SKM-1 (cell line): Measurements from ENCODE around the gene PRMT1.

Experiments
- DNase-seq: peaks from one replicate; lab custom pipeline; 2025; ENCODE audit not compliant: unreplicated experiment; lab: John Stamatoyannopoulos, UW

PRMT1 gene

DNA sequence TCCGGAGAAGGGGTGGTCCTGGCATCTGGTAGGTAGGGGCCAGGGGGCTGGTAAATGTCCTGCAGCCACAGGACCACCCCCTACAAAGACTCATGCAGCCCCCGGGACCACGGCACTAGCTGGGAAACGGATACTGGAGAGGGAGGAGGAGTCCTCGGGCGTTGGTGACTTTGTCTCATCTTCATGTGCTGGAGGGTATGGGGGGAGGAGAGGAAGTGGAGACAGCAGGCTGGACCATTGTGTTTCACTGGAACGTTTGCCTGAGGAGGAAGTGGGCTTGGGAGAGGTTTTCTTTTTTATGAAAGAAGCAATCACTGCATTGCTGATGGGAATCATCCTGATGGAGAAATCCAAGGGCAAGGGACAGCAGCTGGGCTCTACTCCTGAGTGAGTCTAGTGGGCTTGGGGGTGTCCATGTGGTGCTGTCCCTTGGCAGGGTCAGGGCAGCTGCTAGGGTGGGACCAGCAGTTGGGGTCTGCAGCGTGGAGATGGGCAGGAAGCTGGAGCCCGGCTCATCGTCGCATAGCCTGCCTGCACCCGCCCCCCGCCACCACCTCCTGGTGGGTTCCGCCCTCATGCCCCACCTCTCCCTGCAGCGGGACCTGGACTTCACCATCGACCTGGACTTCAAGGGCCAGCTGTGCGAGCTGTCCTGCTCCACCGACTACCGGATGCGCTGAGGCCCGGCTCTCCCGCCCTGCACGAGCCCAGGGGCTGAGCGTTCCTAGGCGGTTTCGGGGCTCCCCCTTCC is 10.7 kb downstream of the PRMT1 start:
- DNase-seq = no peak

DNA sequence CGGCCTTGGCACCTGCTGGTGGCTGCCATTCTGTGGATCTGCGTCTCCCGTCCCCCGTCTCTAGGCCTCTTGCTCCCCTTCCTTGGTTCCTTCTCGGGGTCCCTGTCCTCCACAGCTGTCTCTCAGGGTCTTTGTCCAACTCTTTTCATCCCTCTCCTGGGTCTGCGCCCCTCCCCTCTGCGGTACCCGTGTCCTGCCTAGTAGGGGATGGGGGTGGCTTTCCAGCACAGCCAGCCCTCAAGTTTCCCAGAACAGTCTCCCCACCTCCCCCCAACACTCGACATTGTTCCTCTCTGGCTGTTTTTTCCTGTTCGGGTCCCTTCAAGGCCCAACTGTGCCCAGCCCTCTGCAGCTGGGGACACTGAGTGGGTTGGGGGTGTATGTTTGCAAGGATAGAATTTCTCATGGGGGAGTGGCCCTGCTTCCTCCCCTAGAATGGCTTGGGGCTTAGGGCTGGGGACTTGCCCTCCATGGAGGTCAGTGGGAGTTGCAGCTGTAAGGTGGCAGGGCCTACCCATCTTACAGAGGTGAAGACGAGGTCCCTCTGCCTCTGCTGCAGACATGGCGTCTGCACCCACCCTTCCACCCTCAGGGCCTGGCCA is 11.6 kb downstream of the PRMT1 start:
- DNase-seq = no peak

DNA sequence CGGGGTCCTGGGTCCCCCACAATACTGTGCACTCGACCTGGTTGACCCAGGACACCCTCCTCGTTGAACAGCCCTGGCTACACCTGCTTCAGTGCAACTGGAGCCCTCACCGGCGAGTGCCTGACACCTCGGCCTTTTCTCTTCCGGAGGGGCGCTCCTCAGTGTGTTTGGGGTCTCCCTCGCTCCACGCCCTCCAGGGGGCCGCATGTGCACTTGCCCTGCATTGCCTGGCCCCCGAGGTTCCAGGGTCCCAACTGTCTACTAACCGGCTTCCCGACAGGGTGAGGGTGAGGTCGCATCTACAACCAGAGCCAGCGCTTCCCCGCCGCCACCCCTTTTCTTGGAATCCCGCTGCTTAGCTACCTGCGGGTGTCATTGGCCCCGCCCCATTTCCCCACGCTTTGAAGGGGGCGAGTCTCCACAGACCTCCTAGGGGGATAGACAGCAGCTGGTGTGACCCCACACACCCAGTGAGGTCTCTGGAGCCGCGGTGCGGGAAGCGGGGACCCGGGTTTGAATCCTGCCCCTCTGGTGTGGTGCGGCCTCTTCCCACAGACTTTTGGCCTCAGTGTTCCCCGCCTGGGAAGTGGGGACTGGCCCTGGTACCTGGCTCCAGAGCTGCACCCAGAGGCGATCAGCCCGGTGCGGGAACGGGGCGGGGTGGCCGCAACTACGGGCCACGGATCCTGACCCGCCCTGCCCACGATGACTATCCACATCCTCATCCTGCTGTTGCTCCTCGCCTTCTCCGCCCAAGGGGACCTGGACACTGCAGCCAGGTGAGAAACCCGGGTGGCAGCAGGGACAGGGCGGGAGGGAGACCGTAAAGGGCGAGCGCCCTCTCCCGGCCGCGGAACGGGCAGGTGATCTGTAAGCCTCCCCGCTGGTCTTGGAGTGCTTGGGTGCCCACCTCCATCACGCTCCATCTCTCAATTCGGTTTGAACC is 12.3 kb downstream of the PRMT1 start, which contains the start of gene ADM5:
Gene ADM5 (plus strand): TSS at position 462 of the 946 bp plus-strand sequence. CDS start 244 bp downstream, at position 706.
- no peak for DNase-seq

DNA sequence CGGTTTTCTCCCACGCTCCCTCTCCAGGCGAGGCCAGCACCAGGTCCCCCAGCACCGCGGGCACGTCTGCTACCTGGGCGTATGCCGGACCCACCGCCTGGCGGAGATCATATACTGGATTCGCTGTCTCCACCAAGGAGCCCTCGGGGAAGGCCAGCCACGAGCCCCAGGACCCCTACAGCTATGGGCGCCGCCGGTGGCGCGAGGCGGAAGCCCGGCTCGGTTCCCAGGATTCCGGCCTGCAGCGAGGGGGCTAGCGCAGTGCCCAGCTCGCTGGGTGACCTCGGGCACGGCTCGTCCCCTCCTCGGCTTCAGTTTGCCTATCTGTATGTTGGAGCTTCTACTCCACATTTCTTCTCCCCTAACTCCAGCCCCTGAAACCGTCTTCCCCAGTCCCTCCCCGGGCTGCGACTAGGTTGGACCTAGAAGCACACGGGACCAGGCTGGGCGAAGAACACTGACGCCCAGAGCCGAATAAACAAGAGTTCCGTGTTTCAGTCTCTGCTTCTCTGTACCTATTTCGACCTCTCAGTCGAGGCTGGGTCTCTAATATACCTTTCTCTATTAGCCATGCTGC is 13.1 kb downstream of the PRMT1 start:
- no peak for DNase-seq

DNA sequence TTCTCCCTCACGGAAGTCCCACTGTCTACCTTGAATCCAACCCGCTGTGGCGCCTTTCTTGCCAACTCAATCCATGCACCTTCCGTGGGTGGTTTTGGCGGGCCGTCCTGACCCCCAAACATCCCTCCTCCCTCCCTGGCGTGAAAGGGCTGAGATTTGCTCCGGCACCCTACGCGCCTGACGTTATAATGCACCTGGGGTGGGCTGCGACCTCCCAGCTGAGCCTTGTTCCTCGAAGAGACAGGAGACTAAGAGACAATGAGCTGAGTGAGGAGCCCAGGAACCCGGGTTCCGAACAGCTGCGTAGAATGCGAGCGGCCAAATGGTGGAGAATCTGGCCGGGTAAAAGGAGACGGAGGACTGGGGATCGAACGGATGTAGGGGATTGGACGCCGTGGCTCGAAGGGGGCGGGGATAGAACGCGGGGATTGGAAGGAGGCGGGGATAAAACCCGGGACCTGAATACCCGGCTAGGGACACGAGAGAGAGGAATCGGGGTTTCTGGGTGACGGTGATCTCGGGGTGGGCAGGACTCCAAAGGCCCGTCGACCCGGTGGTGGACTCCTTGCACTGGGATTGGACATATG is 13.7 kb downstream of the PRMT1 start, which contains the start of gene CPT1C:
Gene CPT1C (plus strand): TSS at position 461 of the 587 bp plus-strand sequence. CDS start 1,137 bp downstream, outside the sequence.
- no peak for DNase-seq

DNA sequence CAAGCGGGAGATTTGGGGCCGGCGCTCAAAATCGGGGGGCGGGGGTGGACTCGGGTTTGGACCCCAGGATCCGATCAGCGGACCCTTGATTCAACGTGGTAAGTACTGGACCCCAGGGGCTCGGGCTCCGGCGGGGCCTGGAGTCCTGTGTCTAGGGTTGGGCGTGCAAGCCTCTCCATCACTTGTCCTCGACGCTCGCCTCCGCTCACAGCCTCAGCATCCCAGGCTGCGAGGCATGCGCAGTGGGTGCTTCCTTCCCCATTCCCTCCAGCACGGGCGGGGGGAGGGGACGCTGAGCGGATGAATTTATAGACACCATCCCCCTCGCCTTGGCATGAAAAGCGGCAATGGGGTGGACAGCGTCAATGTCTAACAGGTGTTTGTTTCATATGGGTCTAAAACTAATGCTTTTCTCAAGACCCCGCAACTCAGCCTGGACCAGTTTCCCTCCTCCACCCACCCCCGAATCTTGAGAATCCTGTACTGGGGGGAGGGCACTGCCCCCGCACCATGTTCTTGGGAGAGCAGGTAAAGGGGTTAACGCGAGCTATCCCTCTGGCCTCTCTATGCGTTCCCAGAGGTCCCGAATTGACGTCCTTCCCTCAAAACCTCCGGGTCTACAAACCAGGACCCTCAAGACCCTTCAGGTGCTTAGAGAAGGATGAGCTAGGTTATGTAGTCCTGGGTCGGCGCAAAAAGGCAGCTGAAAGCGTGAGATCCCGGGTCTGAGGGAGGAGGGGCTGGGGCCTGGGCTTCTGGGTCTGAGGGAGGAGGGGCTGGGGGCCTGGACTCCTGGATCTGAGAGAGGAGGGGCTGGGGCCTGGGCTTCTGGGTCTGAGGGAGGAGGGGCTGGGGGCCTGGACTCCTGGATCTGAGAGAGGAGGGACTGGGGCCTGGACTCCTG is 14.4 kb downstream of the PRMT1 start:
- no peak for DNase-seq

DNA sequence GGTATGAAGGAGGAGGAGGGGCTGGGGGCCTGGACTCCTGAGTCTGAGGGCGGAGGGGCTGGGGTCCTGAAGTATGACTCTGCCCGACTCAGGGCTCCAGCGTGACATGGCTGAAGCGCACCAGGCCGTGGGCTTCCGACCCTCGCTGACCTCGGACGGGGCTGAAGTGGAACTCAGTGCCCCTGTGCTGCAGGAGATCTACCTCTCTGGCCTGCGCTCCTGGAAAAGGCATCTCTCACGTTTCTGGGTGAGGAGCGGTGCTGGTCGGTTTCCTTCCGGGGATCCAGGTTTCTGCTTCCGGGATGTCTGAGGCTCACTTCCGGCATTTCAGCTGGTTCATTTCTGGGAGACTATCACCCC is 15.1 kb downstream of the PRMT1 start:
- no peak for DNase-seq

DNA sequence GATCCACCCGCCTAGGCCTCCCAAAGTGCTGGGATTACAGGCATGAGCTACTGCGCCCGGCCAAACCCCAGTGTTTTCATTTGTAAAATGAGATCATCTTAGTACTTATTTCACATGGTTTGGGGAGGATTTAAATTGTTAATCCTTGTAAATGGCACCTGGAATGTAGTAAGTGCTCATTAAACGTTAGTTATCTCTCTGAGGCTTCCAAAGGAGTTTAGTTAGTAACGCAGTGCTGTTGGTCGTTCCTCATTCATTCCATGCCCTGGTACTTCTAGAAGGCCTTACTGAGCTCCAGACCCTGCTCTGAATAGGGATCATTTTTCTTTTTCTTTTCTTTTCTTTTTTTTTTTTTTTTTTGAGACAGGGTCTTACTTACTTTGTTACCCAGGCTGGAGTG is 19.0 kb downstream of the PRMT1 start:
- DNase-seq = no peak

DNA sequence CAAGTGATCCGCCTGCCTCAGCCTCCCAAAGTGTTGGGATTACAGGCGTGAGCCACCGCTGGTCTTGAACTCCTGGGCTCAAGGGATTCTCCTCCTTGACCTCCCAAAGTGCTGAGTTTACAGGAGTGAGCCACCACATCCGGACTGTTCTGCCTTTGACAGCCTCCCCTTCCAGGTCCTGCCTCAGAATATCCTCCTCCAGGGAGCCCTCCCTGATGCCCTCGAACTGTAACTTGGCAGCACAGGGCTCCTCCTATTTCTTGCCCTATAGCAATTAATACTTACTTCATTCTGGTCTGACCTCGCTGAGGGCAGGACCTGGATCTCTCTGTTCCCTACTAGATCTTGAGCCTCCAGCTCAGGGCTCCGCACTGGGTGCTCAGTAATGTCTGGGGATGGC is 19.8 kb downstream of the PRMT1 start:
- no peak for DNase-seq

DNA sequence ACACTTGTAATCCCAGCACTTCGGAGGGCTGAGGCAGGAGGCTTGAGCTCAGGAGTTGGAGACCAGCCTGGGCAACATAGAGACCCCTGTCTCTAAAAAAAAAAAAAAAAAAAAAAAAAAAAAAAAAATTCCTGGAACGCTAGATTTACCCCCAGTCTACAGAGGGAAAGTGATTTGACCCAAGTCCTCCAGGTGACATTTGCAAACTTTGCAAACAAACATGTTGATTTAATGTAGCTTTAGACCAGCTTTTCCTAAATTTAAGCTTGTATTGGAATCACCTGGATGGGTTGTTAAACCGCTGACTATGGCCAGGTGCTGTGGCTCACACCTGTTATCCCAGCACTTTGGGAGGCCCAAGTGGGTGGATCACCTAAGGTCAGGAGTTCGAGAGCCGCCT is 22.3 kb downstream of the PRMT1 start:
- DNase-seq = no peak

DNA sequence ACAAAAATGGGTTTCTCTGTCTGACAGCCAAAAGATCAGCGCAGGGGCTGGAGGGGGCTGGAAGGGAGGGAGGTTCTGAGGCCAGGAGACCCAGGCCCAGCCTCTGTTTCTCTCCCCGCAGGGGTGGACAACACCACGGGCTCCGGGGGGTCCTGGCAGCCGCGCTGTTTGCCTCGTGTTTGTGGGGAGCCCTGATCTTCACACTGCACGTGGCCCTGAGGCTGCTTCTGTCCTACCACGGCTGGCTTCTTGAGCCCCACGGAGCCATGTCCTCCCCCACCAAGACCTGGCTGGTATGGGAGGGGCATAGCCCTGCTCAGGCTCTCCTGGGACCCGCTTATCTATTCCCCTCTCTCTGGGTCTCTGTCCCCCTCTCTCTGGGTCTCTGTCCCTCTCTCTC is 23.5 kb downstream of the PRMT1 start:
- no peak for DNase-seq

DNA sequence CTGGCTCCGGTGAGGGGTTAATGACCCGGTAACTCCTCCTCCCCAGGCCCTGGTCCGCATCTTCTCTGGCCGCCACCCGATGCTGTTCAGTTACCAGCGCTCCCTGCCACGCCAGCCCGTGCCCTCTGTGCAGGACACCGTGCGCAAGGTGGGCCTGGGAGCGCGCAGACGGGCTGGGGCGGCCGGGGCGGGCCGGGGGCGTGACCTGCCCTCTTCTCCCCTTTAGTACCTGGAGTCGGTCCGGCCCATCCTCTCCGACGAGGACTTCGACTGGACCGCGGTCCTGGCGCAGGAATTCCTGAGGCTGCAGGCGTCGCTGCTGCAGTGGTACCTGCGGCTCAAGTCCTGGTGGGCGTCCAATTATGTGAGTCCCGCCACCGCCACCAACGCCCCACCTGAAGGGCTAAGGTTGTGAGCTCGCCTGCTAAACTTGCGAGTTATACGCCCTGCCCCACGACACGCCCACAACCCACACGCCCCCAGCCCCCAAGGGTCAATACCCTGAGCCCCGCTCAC is 24.3 kb downstream of the PRMT1 start:
- DNase-seq = no peak

DNA sequence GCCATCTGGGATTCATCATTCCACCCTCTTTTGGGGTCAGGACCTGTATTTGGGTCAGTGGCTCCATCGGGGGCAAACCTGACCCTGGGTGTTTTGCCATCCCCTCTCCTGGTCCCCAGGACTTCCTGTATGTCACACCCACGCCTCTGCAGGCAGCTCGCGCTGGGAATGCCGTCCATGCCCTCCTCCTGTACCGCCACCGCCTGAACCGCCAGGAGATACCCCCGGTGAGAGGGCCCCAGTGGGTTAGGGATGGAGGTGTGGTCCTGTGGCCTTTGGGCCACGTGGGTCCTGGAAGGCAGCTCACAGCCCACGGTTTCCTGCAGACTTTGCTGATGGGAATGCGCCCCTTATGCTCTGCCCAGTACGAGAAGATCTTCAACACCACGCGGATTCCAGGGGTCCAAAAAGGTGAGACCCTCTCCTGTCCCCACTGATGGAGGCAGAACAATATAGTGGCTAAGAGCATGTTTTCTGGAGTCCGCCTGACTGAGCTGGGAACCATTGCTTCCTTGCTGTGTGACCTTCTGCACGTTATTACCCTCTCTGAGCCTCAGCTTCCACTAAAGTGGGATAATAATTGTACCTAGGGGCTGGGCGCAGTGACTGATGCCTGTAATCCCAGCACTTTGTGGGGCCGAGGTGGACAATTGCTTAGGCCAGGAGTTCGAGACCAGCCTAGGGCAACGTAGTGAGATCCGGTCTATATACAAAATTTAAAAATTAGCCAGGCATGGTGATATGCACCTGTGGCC is 28.0 kb downstream of the PRMT1 start:
- no peak for DNase-seq

DNA sequence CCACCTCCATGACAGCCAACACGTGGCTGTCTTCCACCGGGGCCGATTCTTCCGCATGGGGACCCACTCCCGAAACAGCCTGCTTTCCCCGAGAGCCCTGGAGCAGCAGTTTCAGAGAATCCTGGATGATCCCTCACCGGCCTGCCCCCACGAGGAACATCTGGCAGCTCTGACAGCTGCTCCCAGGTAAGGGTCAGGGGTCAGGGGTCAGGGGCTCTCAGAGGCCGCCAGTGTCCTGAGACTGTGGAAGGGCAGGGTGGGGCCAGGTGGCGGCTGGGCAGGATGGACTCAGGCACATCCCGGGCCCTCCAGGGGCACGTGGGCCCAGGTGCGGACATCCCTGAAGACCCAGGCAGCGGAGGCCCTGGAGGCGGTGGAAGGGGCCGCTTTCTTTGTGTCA is 28.8 kb downstream of the PRMT1 start:
- DNase-seq = no peak

DNA sequence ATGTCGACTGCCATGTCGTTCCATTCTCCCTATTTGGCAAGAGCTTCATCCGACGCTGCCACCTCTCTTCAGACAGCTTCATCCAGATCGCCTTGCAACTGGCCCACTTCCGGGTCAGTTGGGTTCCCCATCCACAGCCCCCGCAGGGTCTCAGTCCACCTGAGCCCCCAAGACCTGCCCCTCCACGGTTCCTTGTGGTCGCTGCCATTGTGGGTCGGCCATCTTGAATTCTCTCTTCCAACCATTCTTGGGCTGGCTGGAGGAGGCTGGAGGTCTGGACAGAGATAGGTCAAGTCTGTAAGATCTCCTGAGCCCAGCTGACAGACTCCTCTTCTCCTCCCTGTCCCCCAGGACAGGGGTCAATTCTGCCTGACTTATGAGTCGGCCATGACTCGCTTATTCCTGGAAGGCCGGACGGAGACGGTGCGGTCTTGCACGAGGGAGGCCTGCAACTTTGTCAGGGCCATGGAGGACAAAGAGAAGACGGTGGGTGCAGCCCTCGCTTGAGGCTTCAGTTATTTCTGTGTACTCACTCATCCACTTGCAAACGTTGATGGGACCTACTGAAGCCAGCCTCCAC is 33.4 kb downstream of the PRMT1 start:
- no peak for DNase-seq

DNA sequence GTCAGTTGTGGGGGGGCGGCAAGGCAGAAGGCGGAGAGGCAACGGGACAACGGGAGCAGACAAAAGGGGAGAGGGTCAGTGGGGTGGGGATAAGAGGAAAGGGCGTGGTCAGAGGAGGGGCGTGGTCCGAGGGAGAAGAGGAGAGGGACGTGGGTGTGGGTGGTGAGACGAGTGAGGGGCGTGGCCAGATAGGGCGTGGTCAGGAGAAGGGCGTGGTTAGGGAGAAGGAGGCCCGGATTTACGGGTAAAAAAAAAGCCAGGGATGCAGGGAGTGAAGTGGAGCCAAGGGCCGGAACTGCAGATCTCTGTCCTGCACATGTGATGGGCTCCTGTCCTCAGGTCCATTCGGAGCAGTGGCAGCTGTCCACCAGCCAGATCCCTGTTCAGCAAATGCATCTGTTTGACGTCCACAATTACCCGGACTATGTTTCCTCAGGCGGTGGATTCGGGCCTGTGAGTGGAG is 35.4 kb downstream of the PRMT1 start:
- DNase-seq = no peak

DNA sequence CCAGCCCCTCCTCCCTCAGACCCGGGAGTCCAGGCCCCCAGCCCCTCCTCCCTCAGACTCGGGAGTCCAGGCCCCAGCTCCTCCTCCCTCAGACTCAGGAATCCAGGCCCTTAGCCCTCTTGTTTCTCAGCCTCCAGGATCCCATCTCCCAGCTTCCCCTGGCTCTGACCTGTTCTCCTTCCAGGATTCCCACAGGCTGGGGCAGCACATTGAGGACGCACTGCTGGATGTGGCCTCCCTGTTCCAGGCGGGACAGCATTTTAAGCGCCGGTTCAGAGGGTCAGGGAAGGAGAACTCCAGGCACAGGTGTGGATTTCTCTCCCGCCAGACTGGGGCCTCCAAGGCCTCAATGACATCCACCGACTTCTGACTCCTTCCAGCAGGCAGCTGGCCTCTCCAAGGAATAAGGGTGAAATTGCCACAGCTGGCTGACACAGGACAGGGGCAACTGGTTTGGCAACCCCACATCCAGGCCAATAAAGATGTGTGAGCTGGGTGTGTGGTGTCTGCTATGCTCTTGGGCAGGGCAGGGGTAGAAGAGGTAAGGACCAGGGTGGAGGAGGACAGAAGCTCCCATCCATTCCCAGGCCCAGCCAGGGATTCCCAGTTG is 36.3 kb downstream of the PRMT1 start:
- DNase-seq = no peak

DNA sequence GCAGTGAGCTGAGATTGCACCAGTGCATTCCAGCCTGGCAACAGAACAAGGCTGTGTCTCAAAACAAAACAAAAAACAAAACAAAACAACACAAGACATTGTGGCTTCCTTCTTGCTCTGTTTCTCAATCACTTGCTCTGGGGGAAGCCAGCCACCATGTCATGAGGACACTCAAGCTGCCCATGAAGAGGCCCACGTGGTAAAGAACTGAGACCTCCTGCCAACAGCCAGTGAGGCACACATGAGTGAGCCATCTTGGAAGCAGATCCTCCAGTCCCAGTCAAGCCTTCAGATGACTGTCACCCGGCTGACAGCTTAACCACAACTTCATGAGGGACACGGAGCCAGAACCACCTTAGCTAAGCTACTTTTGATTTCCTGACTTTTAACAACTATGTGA is 39.1 kb downstream of the PRMT1 start:
- no peak for DNase-seq
